Smooth muscle cell (in vitro differentiated cells): ENCODE measurements around the gene SMOC2. TPM values are rescaled to one million over a fixed set of nuclear protein-coding genes. Genes with fewer than 3 reads are reported as not detected.

ENCODE experiments used
- DNase-seq: peaks from one replicate; lab custom pipeline; 2025; ENCODE audit not compliant: unreplicated experiment; lab: John Stamatoyannopoulos, UW
- H2AFZ ChIP-seq: fragments of 200-600 bp; sonication (generic); 2 replicates; pipeline ENCODE4 v1.6.0; 2016; ENCODE audit warnings: antibody characterized with exemption, low read depth, mild to moderate bottlenecking
- H3F3A ChIP-seq: fragments of 200-600 bp; sonication (generic); 2 replicates; pipeline ENCODE4 v1.6.0; 2017; ENCODE audit warnings: antibody characterized with exemption, low read depth
- H3K27ac ChIP-seq: fragments of 200-600 bp; sonication (generic); 2 replicates; pipeline ENCODE4 v1.5.1; 2016; ENCODE audit warnings: low read depth, mild to moderate bottlenecking
- H3K27me3 ChIP-seq: fragments of 200-600 bp; sonication (generic); 2 replicates; pipeline ENCODE4 v1.6.1; 2016; ENCODE audit warnings: low read depth, mild to moderate bottlenecking
- H3K36me3 ChIP-seq: fragments of 200-600 bp; sonication (generic); 2 replicates; pipeline ENCODE4 v1.5.1; 2016; ENCODE audit warnings: low read depth
- H3K4me1 ChIP-seq: fragments of 200-600 bp; sonication (generic); 2 replicates; pipeline ENCODE4 v1.5.1; 2016; ENCODE audit warnings: low read depth
- H3K4me2 ChIP-seq: fragments of 200-600 bp; sonication (generic); 2 replicates; pipeline ENCODE4 v1.6.0; 2016; ENCODE audit warnings: mild to moderate bottlenecking
- H3K4me3 ChIP-seq: fragments of 200-600 bp; sonication (generic); 2 replicates; pipeline ENCODE4 v1.5.1; 2016; ENCODE audit warnings: mild to moderate bottlenecking
- H3K79me2 ChIP-seq: fragments of 200-600 bp; sonication (generic); 2 replicates; pipeline ENCODE4 v1.6.0; 2016; ENCODE audit warnings: low read depth, mild to moderate bottlenecking
- H3K9ac ChIP-seq: fragments of 200-600 bp; sonication (generic); 2 replicates; pipeline ENCODE4 v1.6.0; 2016; ENCODE audit warnings: low read depth
- H3K9me3 ChIP-seq: fragments of 200-600 bp; sonication (generic); replicated peaks from 2 replicates; pipeline ENCODE4 v1.5.1; 2016; ENCODE audit warnings: low read depth
- H4K20me1 ChIP-seq: fragments of 200-600 bp; sonication (generic); 2 replicates; pipeline ENCODE4 v1.6.0; 2016; ENCODE audit warnings: low read depth
- WGBS: methylation state at CpG from one replicate; pipeline ENCODE4 v1.1.7; 2016; ENCODE audit warnings: low lambda C conversion rate; 5-methylcytosine and 5-hydroxymethylcytosine counted together
- polyA plus RNA-seq: library from polyadenylated mRNA; unstranded; fragments of >200 nt; fragmentation: Nextera tagmentation; extraction: Ambion mirVana; gene quantifications from 2 replicates; pipeline ENCODE4 v1.2.1, GENCODE V29; 2016
- total RNA-seq: library from RNA; depleted of rRNA; stranded (reverse); fragments of >200 nt; gene quantifications from 2 replicates; pipeline ENCODE4 v1.2.3, GENCODE V29; 2014
- TF ChIP-seq, protein P1 (sequence below): fragments of 200-600 bp; sonication (generic); IDR thresholded peaks from 2 replicates; pipeline ENCODE4 v1.5.1; 2017; ENCODE audit warnings: borderline replicate concordance, mild to moderate bottlenecking, antibody characterized with exemption; ENCODE audit not compliant: insufficient read depth, poor library complexity, severe bottlenecking

SMOC2 gene
- total and polyA plus RNA-seq, 2 experiments from 2014 or later: 0.63 to 1.2 TPM

DNA sequence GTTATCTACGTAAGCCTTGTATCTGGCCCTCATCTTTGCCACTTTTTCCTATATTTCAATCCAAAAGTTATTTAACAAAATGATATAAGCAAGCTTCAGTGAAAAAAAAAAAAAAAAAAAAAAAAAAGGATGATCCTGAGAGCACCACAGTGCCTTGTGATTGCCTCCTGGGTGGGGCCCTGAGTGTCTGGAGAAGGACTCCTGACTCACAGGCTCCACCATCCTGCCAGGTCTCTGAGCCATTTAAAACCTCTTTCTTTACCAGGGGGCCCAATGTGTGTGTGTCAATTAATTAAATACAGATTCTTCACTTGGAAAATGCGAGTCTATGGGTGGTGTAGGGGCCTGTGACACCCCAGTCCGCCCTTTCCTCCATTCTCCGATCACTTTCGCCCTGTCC is 105.2 kb downstream of the SMOC2 start:
- H3K4me1 ChIP-seq: peaks cover 16% of the 10 kb centered on the region
- no peak overlapping the region for H3K27ac ChIP-seq
- no peaks in the 10 kb centered on the region for H4K20me1 ChIP-seq
- no peaks in the 10 kb centered on the region for H3K9me3 ChIP-seq
- no peak overlapping the region for H2AFZ ChIP-seq
- H3K27me3 ChIP-seq: no peaks in the 10 kb centered on the region
- no peak overlapping the region for H3K9ac ChIP-seq
- 97% methylated on average over 5 of the region's 5 CpGs for WGBS
- no peaks in the 10 kb centered on the region for H3F3A ChIP-seq
- no peaks in the 10 kb centered on the region for H3K79me2 ChIP-seq
- H3K36me3 ChIP-seq: no peaks in the 10 kb centered on the region
- DNase-seq: no peak
- TF ChIP-seq, protein P1, sequence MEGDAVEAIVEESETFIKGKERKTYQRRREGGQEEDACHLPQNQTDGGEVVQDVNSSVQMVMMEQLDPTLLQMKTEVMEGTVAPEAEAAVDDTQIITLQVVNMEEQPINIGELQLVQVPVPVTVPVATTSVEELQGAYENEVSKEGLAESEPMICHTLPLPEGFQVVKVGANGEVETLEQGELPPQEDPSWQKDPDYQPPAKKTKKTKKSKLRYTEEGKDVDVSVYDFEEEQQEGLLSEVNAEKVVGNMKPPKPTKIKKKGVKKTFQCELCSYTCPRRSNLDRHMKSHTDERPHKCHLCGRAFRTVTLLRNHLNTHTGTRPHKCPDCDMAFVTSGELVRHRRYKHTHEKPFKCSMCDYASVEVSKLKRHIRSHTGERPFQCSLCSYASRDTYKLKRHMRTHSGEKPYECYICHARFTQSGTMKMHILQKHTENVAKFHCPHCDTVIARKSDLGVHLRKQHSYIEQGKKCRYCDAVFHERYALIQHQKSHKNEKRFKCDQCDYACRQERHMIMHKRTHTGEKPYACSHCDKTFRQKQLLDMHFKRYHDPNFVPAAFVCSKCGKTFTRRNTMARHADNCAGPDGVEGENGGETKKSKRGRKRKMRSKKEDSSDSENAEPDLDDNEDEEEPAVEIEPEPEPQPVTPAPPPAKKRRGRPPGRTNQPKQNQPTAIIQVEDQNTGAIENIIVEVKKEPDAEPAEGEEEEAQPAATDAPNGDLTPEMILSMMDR: no peak
- no peak overlapping the region for H3K4me3 ChIP-seq
- no peak overlapping the region for H3K4me2 ChIP-seq

DNA sequence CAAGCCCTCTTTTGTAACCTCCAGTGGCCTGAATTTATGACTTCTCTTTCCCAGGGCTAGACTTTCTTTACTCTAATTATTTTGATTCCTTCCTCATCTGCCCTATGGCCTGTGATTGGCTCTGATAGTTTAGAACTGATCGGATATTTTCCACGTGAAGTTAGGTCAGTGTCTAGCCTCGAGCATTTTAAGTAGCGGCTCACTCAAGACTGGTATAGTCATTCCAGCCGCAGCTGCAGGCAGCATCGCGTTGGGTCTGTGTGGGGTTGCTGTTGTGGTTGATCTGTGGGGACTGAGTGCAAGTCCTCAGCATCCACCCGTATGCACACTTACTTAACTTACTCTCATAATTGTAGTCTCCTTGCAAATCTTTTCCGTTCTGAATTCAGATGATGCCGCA is 105.7 kb downstream of the SMOC2 start:
- Histone ChIP-seq H3K27ac (no peak overlapping the region), H3K36me3 (no peaks in the 10 kb centered on the region), H4K20me1 (no peaks in the 10 kb centered on the region), H3K4me1 (peaks cover 11% of the 10 kb centered on the region), H2AFZ (no peak overlapping the region), H3K9me3 (no peaks in the 10 kb centered on the region), H3K4me2 (no peak overlapping the region), H3K9ac (no peak overlapping the region), H3K79me2 (no peaks in the 10 kb centered on the region), H3K4me3 (no peak overlapping the region), H3K27me3 (no peaks in the 10 kb centered on the region), H3F3A (no peaks in the 10 kb centered on the region)
- no peak for DNase-seq
- WGBS: 93% methylated on average over 10 of the region's 10 CpGs
- TF ChIP-seq, protein P1: no peak

DNA sequence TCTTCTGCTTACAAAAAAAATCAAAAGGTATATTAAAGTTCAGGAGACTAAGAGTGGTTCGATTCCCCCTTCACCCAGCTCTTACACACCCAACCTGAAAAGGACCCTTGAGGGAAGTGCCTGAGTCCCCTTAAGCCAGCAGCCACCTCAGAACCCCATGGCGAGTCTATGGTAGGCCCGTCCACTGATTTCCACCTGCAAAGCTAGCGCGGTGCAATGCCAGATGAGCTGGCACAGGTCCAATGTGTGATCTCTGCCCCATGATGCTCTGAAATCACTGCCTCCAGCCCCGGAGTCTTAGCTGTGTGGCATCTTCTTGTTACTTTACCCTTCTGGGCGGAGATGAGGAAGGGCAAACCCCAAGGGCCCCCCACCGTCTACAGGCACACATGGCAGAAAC is 109.3 kb downstream of the SMOC2 start:
- no peak overlapping the region for H3K9ac ChIP-seq
- TF ChIP-seq, protein P1: no peak
- no peaks in the 10 kb centered on the region for H3F3A ChIP-seq
- DNase-seq: no peak
- WGBS: 92% methylated on average over 8 of the region's 8 CpGs
- H3K36me3 ChIP-seq: no peaks in the 10 kb centered on the region
- no peaks in the 10 kb centered on the region for H3K27me3 ChIP-seq
- no peak overlapping the region for H2AFZ ChIP-seq
- no peak overlapping the region for H3K4me2 ChIP-seq
- no peak overlapping the region for H3K27ac ChIP-seq
- no peaks in the 10 kb centered on the region for H3K4me1 ChIP-seq
- no peaks in the 10 kb centered on the region for H4K20me1 ChIP-seq
- H3K4me3 ChIP-seq: no peak overlapping the region
- no peaks in the 10 kb centered on the region for H3K79me2 ChIP-seq
- H3K9me3 ChIP-seq: no peaks in the 10 kb centered on the region

DNA sequence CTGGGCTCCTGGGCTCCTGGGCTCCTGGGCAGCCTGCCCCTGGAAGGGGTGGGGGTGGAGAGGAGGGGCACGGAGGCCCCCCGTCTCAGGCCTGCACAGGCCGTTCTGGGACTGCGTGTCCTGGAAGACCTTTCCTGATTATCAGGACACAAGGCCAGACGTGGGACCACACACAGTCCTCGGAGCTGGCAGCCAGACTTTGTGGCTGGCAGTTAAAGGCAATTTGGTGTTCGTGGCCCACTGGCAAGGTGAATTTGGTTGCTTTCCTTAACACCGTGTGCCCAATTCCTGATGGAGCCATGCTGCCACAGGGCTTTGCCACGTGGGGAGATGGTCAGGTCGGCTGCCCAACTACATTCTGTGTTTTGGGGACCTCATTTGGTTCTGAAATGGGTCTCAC is 113.5 kb downstream of the SMOC2 start:
- Histone ChIP-seq H3K4me3 (no peak overlapping the region), H3K9me3 (no peaks in the 10 kb centered on the region), H3K4me1 (no peaks in the 10 kb centered on the region), H3K9ac (no peak overlapping the region), H3K36me3 (no peaks in the 10 kb centered on the region), H3K79me2 (no peaks in the 10 kb centered on the region), H3K27me3 (no peaks in the 10 kb centered on the region), H4K20me1 (no peaks in the 10 kb centered on the region), H3K4me2 (no peak overlapping the region), H3K27ac (no peak overlapping the region), H3F3A (no peaks in the 10 kb centered on the region), H2AFZ (no peak overlapping the region)
- WGBS: 79% methylated on average over 10 of the region's 10 CpGs
- no peak for DNase-seq
- TF ChIP-seq, protein P1: no peak
